GM18508 (cell line): ENCODE results near the gene NGB.
"Not testable (repeated sequence)": the region's sequence is repeated elsewhere in the genome, so short reads cannot be mapped to it uniquely, and the experiment has no call there.

Experiments used
- ATAC-seq: cut with Tn5 transposase; IDR thresholded peaks from one replicate; pipeline ENCODE4 v1.9.1; 2021; ENCODE audit warnings: moderate number of reproducible peaks; ENCODE audit not compliant: insufficient read depth, unreplicated experiment

NGB gene, protein sequence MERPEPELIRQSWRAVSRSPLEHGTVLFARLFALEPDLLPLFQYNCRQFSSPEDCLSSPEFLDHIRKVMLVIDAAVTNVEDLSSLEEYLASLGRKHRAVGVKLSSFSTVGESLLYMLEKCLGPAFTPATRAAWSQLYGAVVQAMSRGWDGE

DNA sequence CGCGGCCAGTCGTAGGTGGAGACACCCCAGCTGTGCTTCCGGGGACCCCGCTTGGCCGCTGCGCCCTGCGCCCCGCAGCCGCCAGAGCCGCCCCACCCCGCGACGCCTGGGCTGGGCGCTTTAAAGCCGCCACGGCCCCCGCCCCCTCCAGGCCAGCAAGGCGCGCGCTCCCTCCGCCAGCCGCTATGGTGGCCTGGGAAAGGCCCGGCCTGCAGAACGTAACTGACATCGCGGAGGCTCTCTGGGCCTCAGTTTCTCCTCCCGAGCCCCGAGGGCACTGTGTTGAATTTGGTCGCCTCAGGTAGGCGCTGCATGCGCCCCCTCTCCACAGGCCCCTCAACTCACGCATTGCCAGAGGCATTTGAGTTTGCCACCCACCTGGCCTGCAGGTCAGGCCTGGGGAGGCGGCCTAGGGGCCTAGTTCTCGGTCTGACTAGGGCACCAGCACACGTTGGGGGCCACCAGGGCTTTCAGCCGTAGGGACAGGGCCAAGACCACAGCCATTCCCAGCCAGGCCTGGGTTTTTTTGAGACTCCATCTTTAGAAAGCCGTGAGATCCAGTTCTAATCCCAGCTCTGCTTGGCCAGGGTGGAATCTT is at the start of gene NGB:
Gene NGB (minus strand): TSS at position 94 of the 598 bp plus-strand sequence. CDS start 269 bp downstream, outside the sequence.
- ATAC-seq = no peak

DNA sequence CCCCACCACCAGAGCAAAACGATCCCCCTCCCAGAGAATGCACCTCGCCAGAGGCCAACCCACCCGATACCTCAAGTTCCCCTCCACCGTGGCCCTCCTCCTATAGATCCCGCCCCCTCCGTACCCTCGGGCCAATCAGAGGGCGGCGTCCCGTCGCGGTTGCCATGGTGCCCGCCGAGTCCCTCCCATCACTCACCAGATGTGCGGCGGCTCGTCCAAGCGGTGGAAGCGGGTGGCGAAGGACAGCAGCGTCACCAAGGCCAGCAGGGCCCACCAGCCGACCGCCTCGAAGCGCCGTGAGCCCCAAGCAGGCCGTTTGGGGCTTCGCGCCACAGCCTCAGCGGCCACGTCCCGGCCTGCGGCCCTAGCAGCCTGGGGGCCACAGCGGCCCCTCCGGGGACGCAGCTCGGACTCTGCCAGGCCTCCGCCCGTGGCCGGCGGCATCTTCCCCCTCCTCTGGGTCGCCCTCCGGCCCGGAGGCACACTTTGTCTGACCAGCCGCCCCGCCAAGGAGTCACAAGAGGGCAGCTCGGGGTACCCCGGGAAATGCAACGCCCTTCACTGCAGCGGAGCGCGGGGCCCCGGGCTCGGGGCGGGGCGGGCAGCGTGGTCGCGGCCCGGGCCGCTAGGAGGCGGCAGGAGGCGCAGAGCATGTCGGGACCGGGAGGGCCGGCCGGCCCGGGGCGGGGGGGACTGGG is 49.4 kb upstream of the NGB start, which contains the start of gene POMT2:
Gene POMT2 (minus strand): TSS at position 646 of the 698 bp plus-strand sequence. CDS start 202 bp downstream, at position 444.
- ATAC-seq = peak; percentile 47

DNA sequence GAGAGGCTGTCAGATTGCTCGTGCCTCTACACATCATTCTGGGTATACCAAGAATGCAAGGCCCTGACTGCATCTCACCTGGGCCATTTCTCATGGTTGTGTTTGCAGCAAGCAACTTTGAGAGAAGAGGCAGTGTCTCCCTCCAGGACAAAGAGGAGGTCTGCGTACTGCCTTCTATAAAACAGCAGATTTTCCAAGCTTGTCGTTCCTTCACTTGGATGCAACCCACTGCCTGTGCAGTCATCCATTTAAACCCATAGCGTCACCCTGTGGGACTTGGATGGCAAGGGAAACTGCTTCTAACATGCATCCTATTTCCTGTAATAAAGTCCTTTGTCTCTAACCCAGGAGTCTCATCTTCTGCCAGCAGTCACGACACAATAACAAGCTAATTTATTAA is 48.4 kb upstream of the NGB start:
- no peak for ATAC-seq

DNA sequence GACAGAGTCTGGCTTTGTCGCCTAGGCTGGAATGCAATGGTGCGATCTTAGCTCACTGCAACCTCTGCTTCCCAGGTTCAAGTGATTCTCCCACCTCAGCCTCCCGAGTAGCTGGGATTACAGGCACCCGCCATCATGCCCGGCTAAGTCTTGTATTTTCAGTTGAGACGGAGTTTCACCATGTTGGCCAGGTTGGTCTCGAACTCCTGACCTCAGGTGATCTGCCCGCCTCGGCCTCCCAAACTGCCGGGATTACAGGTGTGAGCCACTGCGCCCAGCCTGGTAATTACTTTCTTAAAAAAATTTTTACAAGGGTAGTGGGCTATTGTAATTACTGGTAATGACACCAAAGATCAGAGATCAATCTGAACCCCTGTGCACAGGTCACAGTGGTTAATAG is 47.8 kb upstream of the NGB start:
- ATAC-seq = not testable (repeated sequence)

DNA sequence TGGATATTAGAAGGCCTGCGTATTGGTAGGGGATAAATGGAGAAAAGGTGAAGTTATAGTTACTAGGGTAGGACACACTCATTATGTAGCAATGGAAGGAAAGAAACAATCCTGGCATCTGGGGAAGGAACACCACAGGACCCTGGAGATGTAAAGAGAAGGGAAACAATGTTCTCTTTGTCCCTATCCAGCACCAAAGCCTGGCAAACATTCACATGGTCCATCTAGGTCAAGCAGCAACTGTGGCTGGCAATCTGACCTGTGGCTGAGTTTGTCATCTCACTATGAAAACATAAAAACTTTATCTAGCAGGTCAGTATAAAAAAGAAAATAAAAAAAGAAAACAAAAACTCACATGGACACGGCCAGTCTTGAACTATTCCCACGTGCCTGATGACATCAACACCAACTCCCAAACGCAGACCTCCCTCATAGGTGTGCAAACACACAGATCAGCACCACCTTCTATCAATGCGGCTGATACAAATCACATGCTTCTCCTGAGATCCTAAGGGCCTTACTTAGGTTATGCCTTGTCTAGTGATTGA is 47.1 kb upstream of the NGB start:
- ATAC-seq = no peak

DNA sequence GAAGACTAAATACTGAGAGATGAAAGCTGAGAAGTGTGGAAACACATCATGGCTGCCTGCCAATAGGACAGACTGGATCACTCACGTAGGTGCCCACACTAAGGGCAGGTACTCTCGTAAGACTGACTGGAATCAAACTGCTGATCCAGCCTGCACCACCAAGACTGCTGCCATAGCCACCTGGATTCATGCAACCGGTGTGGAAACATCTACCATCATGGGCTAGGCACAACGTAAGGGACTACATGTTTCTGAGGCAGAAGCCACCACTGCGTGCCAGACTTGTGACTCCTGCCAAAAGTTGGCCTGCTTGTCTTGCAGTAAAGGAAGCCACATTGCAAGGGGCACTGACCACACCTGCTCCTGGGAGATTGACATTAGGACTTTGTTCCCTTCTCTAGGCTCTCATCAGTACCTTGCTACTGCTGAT is 45.9 kb upstream of the NGB start:
- no peak for ATAC-seq

DNA sequence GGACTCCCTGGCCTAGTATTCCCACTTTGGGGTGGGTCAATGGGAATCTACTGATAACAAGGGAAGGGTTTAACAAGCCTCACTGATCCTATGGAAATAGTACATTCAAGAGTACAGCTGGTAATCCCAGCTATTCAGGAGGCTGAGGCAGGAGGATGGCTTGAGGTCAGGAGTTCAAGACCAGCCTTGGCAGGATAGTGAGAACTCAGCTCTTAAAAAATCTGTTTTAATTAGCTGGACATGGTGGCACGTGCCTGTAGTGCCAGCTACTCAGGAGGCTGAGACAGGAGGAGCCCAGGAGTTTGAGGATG is 45.1 kb upstream of the NGB start:
- ATAC-seq = no peak

DNA sequence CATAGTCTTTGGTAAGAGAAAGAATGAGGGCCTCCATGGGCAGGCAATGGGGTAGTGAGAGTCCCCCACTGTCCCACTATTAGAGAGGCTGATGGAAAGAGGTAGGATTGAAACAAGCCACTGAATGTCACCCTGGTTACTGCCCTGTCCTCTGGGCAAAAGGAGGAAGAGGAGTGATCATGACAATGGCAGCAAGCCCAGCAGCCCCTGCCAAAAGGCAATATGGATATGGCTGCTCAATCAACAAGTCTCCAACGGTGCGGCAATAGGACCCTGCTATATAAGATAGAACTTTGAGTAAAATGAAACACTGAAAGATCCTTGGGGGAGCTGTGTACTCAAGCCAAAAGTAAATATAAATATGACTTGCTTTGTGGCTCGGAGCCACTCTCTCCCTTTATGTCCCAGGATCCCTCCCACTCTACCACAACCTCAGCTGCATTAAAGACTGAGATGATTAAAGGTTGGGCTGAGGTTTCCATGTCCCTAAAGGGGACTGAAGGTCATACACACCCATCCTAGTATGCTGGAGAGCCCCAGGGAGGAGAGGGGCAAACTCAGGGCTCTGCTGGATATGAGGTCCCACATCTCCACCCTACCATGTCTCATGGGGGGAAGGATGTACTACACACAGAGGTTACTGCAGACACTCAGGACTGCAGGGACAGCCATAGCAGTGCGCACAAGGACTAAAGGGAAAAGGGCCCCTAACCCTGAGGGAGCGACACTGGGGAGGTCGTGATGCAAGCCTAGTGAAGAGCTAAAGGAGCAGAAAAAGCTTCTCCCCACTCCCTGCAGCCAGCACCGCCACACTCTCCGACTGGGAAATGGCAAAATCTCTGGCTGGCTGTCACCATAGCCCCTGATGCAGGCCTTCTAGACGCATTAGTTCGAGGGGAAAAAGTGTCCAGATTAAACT is 43.8 kb upstream of the NGB start:
- no peak for ATAC-seq

DNA sequence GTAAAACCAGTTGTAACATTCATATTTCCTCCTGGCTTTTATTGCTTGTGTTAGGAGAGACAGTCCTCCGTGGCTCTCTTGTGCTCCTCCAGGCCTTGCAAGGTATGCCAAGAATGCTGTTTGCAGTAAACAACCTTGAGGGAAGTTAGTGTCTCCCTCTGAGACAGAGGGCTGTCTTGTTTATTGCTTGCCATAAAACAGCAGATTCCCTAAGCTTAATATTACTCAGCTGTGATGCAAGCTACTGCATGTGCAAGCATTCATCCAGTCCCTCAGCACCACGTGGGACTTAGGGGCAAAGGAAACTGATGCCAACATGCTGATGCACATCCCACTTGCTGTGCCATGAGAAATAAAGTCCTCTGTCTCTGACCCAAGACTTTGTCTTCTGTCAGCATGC is 43.0 kb upstream of the NGB start:
- ATAC-seq = no peak

DNA sequence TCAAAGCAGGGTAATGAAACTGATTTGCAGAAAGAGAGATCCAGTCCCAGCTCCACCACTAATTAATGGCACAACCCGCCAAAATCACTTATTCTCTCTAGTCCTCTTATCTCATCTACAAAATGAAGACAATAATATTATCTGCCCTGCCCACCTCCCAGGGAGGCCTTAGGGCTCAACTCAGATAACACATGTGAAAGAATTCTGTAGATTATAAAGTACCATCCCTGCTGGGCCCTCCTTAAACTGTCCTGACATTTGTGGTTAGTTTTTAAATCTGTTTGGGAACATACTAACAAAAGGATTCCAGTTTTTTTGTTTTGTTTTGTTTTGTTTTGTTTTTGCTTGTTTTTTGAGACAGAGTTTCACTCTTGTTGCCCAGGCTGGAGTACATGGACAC is 42.4 kb upstream of the NGB start:
- no peak for ATAC-seq

DNA sequence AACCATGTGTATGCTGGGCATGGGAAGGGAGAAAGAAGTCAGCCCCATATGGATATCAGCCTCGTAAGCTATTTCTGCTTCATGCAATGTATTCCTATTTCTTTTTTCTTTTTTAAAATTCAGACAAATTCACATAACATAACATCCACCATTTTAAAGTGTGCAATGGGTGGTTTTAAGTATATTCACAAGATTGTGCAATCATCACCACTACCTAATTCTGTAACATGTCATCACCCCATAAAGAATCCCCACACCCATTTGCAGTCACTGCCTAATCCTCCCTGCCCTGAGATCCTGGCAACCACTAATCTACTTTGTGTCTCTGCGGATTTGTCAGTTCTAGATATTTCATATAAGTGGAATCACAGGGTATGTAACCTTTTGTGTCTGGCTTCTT is 40.2 kb upstream of the NGB start:
- ATAC-seq = no peak

DNA sequence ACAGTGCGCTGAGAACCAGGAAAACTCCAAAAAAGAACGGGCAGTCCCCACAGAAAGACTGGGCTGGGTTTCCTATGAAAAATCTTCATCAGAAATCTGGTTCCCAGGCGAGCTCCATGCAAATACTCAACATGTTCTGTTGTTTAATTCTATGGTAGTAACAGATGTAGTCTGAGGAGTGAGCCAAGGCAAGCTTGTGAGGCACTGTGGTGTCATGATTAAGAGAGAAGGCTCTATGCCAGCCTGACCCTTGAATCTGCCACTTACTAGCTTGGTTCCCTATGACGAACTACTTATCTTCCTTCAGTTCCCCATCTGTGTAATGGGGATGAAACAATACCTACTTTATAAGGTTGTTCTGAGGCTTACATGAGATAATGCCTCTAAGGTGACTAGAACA is 39.0 kb upstream of the NGB start:
- no peak for ATAC-seq

DNA sequence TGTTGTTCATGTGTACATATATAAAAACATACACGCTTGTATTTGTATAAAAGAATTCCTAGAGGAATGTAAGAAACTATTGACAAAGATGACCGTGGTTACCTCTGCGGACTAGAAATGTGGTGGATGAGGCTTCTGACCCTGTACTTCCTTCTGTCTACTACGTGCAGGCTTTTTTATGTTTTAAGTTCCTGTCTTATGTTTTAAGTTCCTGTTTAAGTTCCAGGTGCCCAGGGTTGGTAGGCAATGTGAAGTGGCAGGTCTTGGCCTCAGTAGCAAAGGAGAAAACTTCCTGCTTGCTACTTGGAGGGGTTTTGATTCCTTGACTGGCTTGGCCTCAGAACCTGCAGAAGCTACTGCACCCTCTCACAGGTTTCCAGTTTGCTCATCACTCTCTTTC is 38.1 kb upstream of the NGB start:
- no peak for ATAC-seq

DNA sequence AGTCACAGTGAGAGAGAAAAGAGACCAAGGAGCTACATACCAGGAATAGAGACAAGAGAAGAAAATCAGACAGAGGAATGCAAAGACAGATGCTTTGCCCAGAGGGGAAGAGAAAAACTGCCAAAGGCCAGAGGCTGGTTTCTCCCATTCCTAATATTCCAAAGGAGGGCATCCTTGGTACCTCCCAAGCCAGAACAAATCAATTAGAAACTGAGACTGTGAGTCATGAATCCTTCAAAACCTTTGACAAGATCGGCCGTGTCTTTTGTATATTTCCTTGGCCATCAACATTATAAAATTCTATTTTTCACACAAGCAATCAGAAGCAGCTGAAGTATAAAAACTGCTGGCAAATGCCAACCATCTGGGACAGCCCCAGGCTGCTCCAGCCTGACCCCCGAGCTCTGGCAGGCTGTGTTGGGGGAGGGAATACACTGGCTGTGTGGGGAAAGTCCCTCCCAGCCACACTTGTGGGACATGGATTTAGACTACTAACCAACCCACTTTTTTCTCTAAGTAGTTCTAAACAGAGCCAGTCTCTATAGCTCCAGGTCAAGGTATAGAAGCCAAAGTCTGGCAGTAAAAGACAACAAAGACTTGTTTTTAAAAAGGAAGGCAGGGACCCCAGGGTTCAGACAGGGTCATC is 36.0 kb upstream of the NGB start:
- no peak for ATAC-seq

DNA sequence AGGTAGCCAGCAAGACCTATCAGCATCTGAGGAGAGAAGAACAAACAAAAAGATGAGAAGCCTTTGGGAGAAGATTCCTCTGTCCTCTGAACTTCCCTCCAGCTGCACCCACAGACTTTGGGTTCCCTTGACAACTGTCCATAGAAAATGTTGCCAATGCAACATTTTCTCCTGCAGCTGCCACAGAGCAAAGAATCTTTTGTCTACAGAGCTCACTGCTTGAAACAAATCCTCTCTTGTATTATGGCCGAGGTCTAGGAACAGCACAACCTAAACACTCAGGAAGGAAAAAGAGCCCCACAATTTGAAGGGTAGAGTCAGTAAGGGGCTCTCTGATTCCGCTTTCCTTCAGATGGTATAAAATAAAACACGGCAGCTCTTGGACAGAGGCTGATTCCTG is 35.4 kb upstream of the NGB start:
- no peak for ATAC-seq

DNA sequence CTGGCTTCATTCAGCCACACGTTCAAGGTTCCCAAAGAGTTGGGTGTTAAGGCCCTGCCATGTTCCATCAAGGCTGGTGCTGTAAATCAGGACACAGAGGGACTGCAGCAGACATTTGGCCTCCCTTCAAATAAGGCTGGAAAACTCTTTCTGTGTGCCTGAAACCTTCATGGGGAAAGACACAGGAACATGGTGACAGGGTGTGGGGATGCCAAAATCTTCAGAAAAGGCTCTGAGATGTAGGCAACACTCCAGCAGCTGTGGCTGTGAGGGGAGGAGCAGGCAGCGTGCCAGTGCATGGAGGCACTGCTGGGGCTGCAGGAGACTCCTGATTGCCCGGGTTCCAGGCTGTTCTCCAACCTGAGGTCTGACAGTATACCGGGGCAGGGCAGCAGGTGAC is 34.7 kb upstream of the NGB start:
- no peak for ATAC-seq

DNA sequence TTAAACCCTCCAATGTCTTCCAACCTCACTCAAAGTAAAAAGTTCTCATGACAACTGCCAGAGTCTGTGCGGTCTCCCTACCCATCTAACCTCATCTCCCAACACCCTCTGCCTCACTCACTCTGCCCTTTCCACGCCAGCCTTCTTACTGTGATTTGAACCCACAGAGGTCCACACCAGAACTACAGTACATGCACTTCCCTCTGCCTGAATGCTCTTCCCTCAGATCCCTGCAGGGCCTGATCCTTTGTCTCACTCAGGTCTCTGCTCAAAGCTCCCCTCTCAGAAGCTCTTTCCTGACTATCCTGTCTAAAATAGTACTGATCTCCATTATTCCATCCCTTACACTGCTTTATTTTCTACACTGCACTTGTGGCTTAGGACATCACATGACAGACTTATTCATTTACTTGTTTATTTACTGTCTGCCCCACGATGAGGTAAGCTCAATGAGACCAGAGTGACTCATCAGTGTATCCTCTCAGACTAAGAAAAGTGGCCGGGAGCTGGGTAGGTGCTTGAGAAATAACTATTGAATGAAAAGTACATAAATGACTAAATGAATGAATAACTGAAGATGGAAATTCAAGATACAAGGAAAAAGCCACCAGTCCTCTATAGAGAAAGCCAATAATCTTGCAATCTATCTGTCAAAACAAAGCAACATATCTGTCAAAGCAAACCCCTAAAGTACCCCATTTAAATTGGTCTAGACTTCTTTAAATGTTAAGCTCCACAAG is 32.6 kb upstream of the NGB start:
- no peak for ATAC-seq

DNA sequence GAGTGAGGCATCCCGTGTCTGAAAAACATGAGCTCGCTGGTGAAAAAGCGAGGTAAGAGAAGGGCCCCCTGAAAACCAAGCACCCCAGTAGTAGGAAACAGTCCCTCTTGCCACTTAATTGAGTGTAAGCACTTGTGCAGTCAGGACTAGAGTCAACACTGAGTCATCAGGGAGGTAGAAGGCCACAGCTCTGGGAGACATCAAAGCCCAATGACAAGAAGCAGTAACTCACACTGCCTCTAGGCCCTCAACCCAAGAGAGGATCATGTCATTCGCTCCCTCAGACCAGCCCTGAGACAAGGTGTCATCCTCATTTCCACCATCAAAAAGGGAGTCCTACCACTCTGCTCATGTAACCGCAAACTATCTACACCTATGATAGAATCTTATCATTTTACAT is 31.9 kb upstream of the NGB start:
- no peak for ATAC-seq

DNA sequence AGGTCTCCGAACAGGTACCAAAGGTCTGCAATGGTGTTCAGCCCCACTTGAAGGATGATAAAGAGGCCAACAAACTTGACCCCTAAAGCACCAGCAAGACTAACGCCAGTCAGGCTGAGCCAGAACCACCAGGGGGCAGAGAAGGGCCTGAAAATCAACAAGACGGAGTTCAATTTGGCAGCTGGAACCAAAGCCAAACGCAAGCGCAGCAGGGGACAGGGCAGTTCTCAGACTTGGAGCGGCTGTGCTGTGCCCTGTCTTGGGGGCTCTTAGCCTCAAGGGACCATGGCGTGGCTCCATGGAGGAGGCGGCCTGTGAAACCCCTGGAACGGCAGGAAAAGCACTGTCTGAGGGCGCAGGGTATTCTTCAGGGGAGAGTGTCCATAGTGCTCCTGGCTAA is 30.1 kb upstream of the NGB start:
- ATAC-seq = no peak

DNA sequence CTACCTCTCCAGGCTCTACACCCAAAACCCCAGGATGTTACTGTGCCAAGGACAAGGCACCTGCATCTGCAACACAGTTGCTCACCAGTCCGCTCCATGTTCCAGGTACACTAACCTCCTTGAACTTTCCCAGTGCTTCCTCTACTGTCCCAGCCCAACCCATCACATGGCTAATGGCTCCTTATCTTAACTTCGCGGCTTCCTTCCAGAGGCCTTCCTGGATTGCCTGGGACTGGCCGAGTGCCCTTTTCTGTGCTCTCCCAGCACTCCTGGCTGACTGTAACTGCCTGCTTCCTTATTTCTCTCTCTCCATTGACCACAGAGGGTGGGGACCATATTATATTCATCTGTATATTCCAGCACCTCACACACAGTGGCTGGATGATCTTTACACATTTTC is 28.8 kb upstream of the NGB start:
- ATAC-seq = no peak
